Sigmoid colon (tissue), 4 donors: Measurements from ENCODE around the gene PTPN1.

Source experiments
- POLR2A ChIP-seq, 2 donors: fragments of 450-650 bp; IDR thresholded peaks; one replicate each; pipeline ENCODE4 v1.6.1; 2016; ENCODE audit warnings: antibody characterized with exemption in 2 of 2, mild to moderate bottlenecking in 2 of 2, moderate library complexity in 2 of 2
- POLR2AphosphoS5 ChIP-seq, 4 donors: sonication (generic); formaldehyde crosslinking; IDR thresholded peaks; one replicate each; pipeline ENCODE4 v1.6.1; 2017; ENCODE audit warnings: antibody characterized with exemption in 4 of 4
- TF ChIP-seq, protein P1 (sequence below), 4 experiments: fragments of 450-650 bp in 3 of 4; fragments of 200-600 bp in 1 of 4; IDR thresholded peaks; one replicate each; pipeline ENCODE4 v1.5.1; 2016 to 2019; ENCODE audit warnings: antibody characterized with exemption in 4 of 4, mild to moderate bottlenecking in 3 of 4, moderate library complexity in 2 of 4

DNA sequence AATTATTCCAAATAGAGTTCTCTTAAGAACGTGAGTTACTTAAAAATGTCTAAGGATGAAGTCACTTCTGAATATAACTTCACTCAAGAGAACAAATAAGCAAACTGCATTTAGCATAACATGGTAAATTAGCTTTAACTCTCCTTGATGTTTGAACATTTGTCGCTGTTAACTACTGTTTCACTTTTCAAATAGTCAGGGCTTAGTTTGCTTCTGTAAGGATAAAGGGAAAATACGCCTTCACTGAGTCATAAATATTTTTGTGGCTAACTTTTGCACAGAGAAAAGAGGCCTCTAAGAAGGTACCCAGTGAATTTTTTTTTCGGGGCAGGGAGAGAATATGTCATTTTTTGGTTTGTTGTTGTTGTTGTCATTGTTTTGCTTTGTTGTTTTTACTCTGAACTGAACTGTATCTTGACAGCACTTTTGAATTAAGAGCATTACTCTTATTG, 8.1 kb downstream of the PTPN1 start:
- no peak for TF ChIP-seq POLR2A (IDR thresholded peaks at IDR 0.05)
- TF ChIP-seq, protein P1, sequence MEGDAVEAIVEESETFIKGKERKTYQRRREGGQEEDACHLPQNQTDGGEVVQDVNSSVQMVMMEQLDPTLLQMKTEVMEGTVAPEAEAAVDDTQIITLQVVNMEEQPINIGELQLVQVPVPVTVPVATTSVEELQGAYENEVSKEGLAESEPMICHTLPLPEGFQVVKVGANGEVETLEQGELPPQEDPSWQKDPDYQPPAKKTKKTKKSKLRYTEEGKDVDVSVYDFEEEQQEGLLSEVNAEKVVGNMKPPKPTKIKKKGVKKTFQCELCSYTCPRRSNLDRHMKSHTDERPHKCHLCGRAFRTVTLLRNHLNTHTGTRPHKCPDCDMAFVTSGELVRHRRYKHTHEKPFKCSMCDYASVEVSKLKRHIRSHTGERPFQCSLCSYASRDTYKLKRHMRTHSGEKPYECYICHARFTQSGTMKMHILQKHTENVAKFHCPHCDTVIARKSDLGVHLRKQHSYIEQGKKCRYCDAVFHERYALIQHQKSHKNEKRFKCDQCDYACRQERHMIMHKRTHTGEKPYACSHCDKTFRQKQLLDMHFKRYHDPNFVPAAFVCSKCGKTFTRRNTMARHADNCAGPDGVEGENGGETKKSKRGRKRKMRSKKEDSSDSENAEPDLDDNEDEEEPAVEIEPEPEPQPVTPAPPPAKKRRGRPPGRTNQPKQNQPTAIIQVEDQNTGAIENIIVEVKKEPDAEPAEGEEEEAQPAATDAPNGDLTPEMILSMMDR (IDR thresholded peaks at IDR 0.05): no peak
- no peak for TF ChIP-seq POLR2AphosphoS5 (IDR thresholded peaks at IDR 0.05)
